Stimulated activated CD4-positive, alpha-beta T cell treated with anti-CD3 and anti-CD28 coated beads, Interleukin-4, amount 100 ng/mL, for 48 hours (primary cell): Measurements from ENCODE around the gene SREBF1.
A peak's percentile ranks its signal among the peaks of the same experiment; 100 is the strongest.
"Not testable (repeated sequence)": the region's sequence is repeated elsewhere in the genome, so short reads cannot be mapped to it uniquely, and the experiment has no call there.

Experiments
- DNase-seq, 2 donors: peaks; one replicate each; pipeline ENCODE4 v3.0.0-alpha.2; 2020; ENCODE audit warnings: low read depth in 2 of 2

The SREBF1 gene

GRCh38 chr17:17812211-17813054, 24.4 kb downstream of the SREBF1 start:
- peak; percentile 45 to 65 for DNase-seq

- no peak for DNase-seq
Observed at GRCh38 chr17:17811381-17812210, 25.2 kb downstream of the SREBF1 start.

DNA sequence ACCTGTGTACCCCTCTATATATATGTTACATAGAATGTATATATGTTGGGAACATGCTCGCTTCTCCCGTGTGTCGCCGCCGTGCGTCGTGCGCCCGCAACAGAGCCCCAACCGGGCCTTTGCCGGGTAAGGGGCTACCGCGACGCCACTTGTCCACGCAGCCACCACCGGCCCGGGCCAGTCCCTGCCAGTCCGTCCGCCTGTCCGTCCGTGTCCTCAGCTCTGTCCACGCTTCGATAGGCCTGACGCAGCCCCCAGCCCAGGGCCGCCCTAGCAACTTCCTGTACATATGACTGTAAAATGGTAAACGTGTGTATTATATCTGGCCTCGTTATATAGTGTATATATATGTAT, 25.9 kb downstream of the SREBF1 start:
- DNase-seq: no peak

DNA sequence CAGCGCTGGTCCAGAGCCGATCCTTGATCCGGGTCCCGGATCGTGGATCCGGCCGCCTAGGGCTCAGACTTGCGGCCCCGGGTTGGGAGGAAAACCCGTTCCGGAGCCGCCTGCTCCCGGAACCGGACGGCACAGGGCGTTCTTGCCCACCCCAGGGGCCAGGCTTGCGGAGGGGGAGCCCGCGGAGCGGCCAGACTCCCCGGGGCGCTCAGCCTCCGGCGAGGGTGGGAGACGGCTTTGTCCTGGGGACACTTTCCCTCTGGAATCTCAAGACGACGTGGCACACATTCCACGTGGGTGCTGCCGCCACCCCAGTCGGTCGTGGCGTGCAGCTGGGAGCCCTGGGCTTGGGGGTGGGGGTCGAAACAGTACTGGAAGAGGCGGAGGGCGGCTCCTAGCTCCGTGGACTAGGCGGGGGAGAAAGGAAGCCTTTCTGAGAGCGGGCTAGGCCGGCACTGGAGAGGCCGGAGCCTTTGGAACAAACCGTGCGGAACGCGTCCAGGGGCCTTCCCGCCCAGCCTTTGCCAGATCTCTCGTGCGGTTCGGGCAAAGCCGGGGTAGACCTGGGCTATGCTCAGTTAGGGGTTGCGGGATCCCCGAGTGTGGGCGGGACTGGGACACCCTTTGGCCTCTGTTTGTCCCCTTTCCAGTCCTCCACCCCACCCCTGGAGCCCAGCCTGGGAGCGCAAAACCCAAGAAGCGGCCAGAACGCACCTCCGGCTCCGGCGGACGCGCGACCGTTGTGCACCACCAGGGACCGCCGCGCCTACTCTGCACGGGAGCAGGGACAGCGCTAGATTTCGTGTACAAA, 26.5 kb downstream of the SREBF1 start:
- no peak for DNase-seq

DNA sequence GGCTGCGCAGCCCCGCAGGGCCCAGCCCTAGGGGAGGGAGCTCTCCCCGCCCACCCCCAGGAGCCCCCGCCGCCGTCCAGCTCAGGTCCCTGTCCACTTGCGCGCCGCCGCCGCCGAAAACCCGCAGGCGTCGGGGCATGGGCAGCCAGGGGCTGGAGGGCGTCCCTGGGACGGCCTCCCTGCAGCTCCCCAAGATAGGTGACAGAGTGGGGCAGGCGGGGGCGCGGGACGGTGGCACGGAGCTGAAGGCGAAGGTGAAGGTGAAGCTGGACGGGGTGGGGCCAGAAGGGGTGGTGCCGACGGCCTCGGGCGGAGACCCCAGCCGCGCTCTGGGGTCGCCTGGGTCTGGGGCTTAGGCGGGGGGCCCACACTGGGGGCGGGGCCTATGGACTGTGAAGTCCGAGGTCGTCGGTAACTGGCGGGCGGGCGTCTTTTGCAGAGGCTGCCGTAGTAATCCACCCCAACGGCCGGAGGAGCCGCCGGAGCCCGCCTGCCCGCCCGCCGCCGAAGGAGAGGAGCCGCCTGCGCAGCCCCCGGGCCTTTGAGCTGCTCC, 27.2 kb downstream of the SREBF1 start:
- no peak for DNase-seq

GRCh38 chr17:17808706-17809432, 27.9 kb downstream of the SREBF1 start:
- DNase-seq: no peak

DNA sequence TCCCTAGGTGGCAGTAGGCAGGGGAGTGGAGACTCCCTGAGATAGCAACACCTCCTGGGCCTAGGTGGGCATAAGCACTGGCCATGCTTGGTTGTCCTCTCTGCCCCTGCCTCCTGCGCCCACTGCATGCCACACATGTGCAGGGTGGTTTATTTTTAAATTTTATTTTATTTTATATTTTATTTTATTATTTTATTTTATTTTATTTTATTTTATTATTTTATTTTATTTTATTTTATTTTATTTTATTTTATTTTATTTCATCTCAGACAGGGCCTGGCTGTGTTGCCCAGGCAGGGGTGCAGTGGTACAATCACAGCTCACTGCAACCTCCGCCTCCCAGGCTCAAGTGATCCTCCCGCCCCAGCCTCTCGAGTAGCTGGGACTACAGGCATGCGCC, 28.6 kb downstream of the SREBF1 start:
- DNase-seq: not testable (repeated sequence)

- no peak for DNase-seq
Observed at GRCh38 chr17:17807440-17807839, 29.3 kb downstream of the SREBF1 start.

GRCh38 chr17:17806611-17807274, 30.0 kb downstream of the SREBF1 start:
- no peak for DNase-seq

DNA sequence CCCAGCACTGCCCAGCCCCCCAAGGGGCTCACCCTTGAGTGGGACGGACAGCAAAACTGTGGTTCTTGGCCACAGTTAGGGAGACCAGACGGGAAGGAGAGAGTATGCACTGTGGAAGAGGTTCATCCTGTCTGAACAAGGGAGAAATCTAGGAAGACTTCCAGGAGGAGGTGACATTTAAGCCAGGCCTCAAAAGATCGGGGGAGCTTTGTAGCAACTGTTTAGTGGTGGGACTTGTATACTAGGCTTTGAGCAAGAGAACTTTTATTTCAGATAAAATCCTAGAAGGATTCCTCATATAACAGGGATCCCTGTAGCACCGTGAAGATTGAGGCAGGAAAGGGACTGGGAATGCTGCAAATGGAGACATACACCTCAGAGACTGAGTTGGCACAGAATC, 30.8 kb downstream of the SREBF1 start:
- DNase-seq: no peak

DNA sequence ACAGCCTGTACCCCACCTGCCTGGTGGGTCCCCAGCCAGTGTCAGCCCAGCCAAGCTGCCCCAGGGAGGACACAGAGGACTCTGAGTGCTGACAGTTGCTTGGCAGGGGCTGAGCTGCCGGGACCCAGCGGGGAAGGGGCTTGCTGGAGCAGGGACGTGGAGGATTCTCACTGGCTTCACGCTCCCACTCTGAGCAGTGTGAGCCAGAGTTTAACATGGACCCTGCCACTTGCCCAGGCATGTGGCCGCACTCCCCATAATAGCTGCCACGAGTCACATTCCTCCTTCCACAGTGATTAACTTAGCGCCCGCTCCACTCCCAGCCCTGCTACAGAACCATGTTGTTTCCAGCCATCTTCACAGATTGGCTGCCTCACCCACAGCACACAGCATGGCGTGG, 31.2 kb downstream of the SREBF1 start:
- no peak for DNase-seq

DNA sequence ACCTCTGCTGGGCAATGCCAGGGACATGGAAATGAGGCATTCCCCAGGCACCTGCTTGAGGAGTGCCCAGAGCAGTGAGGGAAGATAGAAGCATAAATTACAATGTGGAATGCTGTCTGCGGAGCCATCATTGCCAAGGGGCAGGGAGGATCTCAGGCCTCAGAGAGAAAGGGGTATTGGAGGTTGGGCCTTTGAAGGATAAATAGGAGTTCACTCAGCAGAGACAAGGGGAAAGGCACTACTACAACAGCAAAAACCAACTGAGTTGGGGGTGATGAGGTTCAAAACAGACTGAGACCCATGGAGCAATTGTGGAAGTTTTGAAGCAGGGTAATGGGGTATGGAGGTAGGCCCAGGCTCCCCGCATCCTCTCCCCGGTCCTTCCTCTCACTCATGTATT, 32.8 kb downstream of the SREBF1 start:
- DNase-seq: no peak

- DNase-seq: no peak
Observed at GRCh38 chr17:17801800-17802481, 34.8 kb downstream of the SREBF1 start.

- DNase-seq: no peak
Observed at GRCh38 chr17:17800504-17801021, 36.2 kb downstream of the SREBF1 start.

DNA sequence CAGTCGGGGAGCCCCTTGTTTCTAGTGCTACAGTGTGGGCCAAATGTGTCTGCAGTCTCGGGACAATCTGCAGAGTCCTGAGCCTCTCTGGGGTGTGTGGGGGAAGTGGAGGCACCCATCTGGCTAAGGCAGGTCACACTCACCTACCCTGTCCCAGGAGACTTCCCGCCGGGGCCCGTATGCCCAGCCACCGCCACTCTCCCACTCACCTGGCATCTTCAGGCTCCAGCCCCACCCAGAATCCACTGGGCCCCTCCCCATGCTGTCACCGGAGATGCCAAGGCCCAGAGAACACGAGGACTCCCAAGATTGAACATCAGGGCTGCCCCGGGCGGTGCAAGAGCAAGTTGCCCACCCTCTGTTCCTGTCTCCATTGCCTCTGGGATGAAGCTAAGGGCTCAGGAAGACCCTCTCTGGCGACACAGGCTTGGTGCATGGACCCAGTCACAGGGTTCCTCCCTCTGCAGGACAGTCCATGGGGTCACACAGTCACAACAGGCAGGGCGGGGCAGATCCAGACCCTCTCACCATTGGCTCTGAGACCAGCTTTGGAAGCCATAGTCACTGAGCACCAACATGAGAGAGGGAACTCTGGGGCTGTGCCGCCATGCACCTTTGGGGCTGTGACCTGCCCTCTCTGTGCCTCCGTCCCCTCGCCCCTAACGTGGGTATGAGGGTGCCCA, 38.1 kb downstream of the SREBF1 start:
- no peak for DNase-seq

- DNase-seq: no peak
Observed at GRCh38 chr17:17798010-17798556, 38.7 kb downstream of the SREBF1 start.

- DNase-seq: no peak
Observed at GRCh38 chr17:17797119-17797809, 39.5 kb downstream of the SREBF1 start.

- no peak for DNase-seq
Observed at GRCh38 chr17:17796787-17797061, 40.1 kb downstream of the SREBF1 start.
